K562 (cell line): Measurements from ENCODE around the gene OR2L13. TPM values are rescaled to one million over a fixed set of nuclear protein-coding genes. Genes with fewer than 3 reads are reported as not detected.

Experiments
- ATAC-seq: fragments of 200-7000 bp; cut with Tn5 transposase; 3 replicates; pipeline ENCODE4 v1.9.1; 2020; ENCODE audit warnings: moderate library complexity
- Bru-seq: library from RNA; stranded (reverse); fragments of 400-500 nt; gene quantifications from one replicate; lab custom pipeline; 2021; lab: Mats Ljungman, UMichigan
- BruChase-seq, 2 experiments: library from RNA; stranded (reverse); fragments of 400-500 nt; gene quantifications; one replicate each; lab custom pipeline; 2021; lab: Mats Ljungman, UMichigan
- BruUV-seq: library from RNA; stranded (reverse); fragments of 400-500 nt; replicated peaks from 2 replicates; lab custom pipeline; 2021; lab: Mats Ljungman, UMichigan
- CTCF ChIA-PET: fragments of 300-600 bp; formaldehyde crosslinking; extraction: SDS; loops from one replicate; lab custom pipeline; 2021; ENCODE audit warnings: low intra/inter-chr PET ratio; lab: Yijun Ruan, JAX
- POLR2A ChIA-PET: fragments of 300-600, 350-650 bp; sonication (Branson Sonifier 250); formaldehyde crosslinking; extraction: SDS; loops from one replicate; lab custom pipeline; 2021; ENCODE audit warnings: antibody characterized with exemption, inconsistent platforms; lab: Yijun Ruan, JAX
- DNase-seq, 4 experiments: peaks; one replicate each; pipeline versions ENCODE4 v3.0.0 to v3.0.0-alpha.2; 2011 to 2018; ENCODE audit warnings: low spot score in 3 of 4, mixed read lengths in 3 of 4; ENCODE audit errors: extremely low read depth in 1 of 4
- FAIRE-seq: peaks from 2 replicates; lab custom pipeline; 2011; peaks lifted over from hg19 to GRCh38; lab: Jason Lieb, UNC
- H2AFZ ChIP-seq: 2 replicates; pipeline ENCODE4 v1.6.0; 2011; ENCODE audit warnings: low read depth, low read length, control low read depth, inconsistent platforms
- H3K27ac ChIP-seq: fragments of 200-600 bp; 3 replicates; pipeline ENCODE4 v1.8.0; 2011; ENCODE audit warnings: low read depth, mild to moderate bottlenecking, control low read depth, inconsistent platforms, low read length, moderate library complexity, mixed read lengths; ENCODE audit errors: extremely low read depth
- H3K27me3 ChIP-seq, 2 experiments: fragments of 300-600 bp in 1 of 2; 2 replicates in 1 of 2; 3 replicates in 1 of 2; pipeline versions ENCODE4 v1.6.0 to v1.8.0; 2011; ENCODE audit warnings: inconsistent platforms in 2 of 2, low read length in 2 of 2, mild to moderate bottlenecking in 1 of 2, mixed read lengths in 1 of 2, moderate library complexity in 1 of 2; ENCODE audit not compliant: control insufficient read depth in 2 of 2, insufficient read depth in 2 of 2
- H3K36me3 ChIP-seq: fragments of 300-600 bp; 3 replicates; pipeline ENCODE4 v1.8.0; 2011; ENCODE audit warnings: mild to moderate bottlenecking, low read length, inconsistent platforms; ENCODE audit not compliant: control insufficient read depth, insufficient read depth
- H3K4me1 ChIP-seq, 2 experiments: fragments of 200-600 bp in 1 of 2; replicated peaks in 1 of 2; 2 replicates in 1 of 2; 3 replicates in 1 of 2; pipeline versions ENCODE4 v1.5.1 to v1.8.0; 2011; ENCODE audit warnings: inconsistent platforms in 2 of 2, low read length in 2 of 2, mild to moderate bottlenecking in 1 of 2, mixed read lengths in 1 of 2, moderate library complexity in 1 of 2; ENCODE audit not compliant: control insufficient read depth in 2 of 2, insufficient read depth in 2 of 2
- H3K4me2 ChIP-seq: 2 replicates; pipeline ENCODE4 v1.6.1; 2011; ENCODE audit warnings: low read length, control low read depth, inconsistent platforms, mixed read lengths; ENCODE audit not compliant: insufficient read depth
- H3K4me3 ChIP-seq: fragments of 200-600 bp; sonication (generic), shearing (Covaris generic); 2 replicates; pipeline ENCODE4 v1.5.1; 2016; ENCODE audit warnings: control low read depth, inconsistent platforms
- H3K79me2 ChIP-seq: fragments of 200-600 bp; 3 replicates; pipeline ENCODE4 v1.8.0; 2011; ENCODE audit warnings: low read length, inconsistent platforms; ENCODE audit not compliant: control insufficient read depth, insufficient read depth
- H3K9ac ChIP-seq, 2 experiments: 2 replicates each; pipeline versions ENCODE4 v1.6.0 to v1.6.1; 2011; ENCODE audit warnings: low read depth in 2 of 2, low read length in 2 of 2, control low read depth in 1 of 2, inconsistent platforms in 1 of 2, mild to moderate bottlenecking in 1 of 2, mixed read lengths in 1 of 2; ENCODE audit not compliant: insufficient read depth in 1 of 2
- H3K9me1 ChIP-seq: one replicate; pipeline ENCODE4 v1.6.0; 2011; ENCODE audit warnings: inconsistent platforms, mild to moderate bottlenecking, low read length, moderate library complexity; ENCODE audit not compliant: control insufficient read depth, insufficient read depth
- H3K9me3 ChIP-seq: replicated peaks from 2 replicates; pipeline ENCODE4 v1.5.1; 2011; ENCODE audit warnings: low read depth, low read length, inconsistent platforms; ENCODE audit not compliant: control insufficient read depth, insufficient read depth
- H4K20me1 ChIP-seq: replicated peaks from 2 replicates; pipeline ENCODE4 v1.6.1; 2011; ENCODE audit warnings: low read length, inconsistent platforms, mixed read lengths; ENCODE audit not compliant: control insufficient read depth, insufficient read depth
- ESRRB ChIP-seq: fragments of 250-450 bp; sonication (Bioruptor Pico); IDR thresholded peaks from 2 replicates; pipeline ENCODE4 v1.5.0; 2020; ENCODE audit warnings: mild to moderate bottlenecking, moderate library complexity, borderline replicate concordance
- GABPA ChIP-seq: fragments of 200-800 bp; sonication (Bioruptor generic); conservative IDR thresholded peaks from 2 replicates; pipeline ENCODE4 v1.6.1; 2016; ENCODE audit warnings: low read depth, missing genetic modification characterization, missing compliant biosample characterization
- HLTF ChIP-seq: fragments of 450-650 bp; IDR thresholded peaks from 2 replicates; pipeline ENCODE4 v1.6.1; 2016
- KDM2B ChIP-seq: fragments of 250-450 bp; sonication (Bioruptor Pico); IDR thresholded peaks from 2 replicates; pipeline ENCODE4 v1.8.0; 2021; ENCODE audit warnings: mild to moderate bottlenecking, moderate library complexity
- MED1 ChIP-seq: sonication (generic); formaldehyde crosslinking; IDR thresholded peaks from 2 replicates; pipeline ENCODE4 v1.8.1; 2023; ENCODE audit warnings: missing genetic modification reagents, borderline replicate concordance
- MTA1 ChIP-seq: fragments of 450-650 bp; IDR thresholded peaks from 2 replicates; pipeline ENCODE4 v1.6.1; 2017; ENCODE audit warnings: borderline replicate concordance
- NR2C1 ChIP-seq, 2 experiments: fragments of 450-650 bp; IDR thresholded peaks; 2 replicates each; pipeline ENCODE4 v1.6.1; 2017; ENCODE audit warnings: mild to moderate bottlenecking in 2 of 2, antibody characterized with exemption in 1 of 2, inconsistent platforms in 1 of 2, missing compliant biosample characterization in 1 of 2, missing genetic modification characterization in 1 of 2
- NUFIP1 ChIP-seq: fragments of 450-650 bp; IDR thresholded peaks from 2 replicates; pipeline ENCODE4 v1.6.1; 2018; ENCODE audit not compliant: partially characterized antibody
- ZC3H8 ChIP-seq: fragments of 450-650 bp; IDR thresholded peaks from 2 replicates; pipeline ENCODE4 v1.6.1; 2017
- ZNF764 ChIP-seq: fragments of 250-450 bp; sonication (Bioruptor Pico); IDR thresholded peaks from 2 replicates; pipeline ENCODE4 v1.4.0; 2020; ENCODE audit warnings: low read depth, mild to moderate bottlenecking, moderate library complexity
- WGBS: fragments of 100-300 bp; shearing (Covaris generic); methylation state at CpG from one replicate; pipeline ENCODE4 v1.1.6; 2016; ENCODE audit warnings: low coverage, mixed read lengths; ENCODE audit not compliant: insufficient coverage; ENCODE audit errors: missing lambda C conversion rate; 5-methylcytosine and 5-hydroxymethylcytosine counted together
- in situ Hi-C: fragments of 300-500 bp; cut with MboI; formaldehyde crosslinking; loops from 4 replicates; pipeline ENCODE4 v1.15.0; 2018; ENCODE audit warnings: inconsistent platforms, mixed read lengths
- intact Hi-C: fragments of 100-400 bp; cut with micrococcal nuclease; formaldehyde crosslinking; loops from 2 replicates; pipeline ENCODE4 v1.14.2; 2022
- long read RNA-seq, 3 experiments: library from polyadenylated mRNA in 2 of 3; library from RNA in 1 of 3; unstranded in 2 of 3; stranded (forward) in 1 of 3; transcript quantifications; one replicate each; pipeline ENCODE4 v2.0.0, GENCODE V29; 2019 to 2022
- polyA minus RNA-seq, 3 experiments: library from RNA; depleted of rRNA, polyadenylated mRNA; stranded (reverse); fragments of >200 nt; gene quantifications; 2 replicates each; pipeline ENCODE4 v1.2.3, GENCODE V29; 2011
- polyA plus RNA-seq, 8 experiments: library from polyadenylated mRNA; depleted of rRNA in 4 of 8; stranded (reverse) in 5 of 8; unstranded in 3 of 8; fragments of >200 nt; fragmentation: Nextera tagmentation in 2 of 8; fragmentation: Illumina TruSeq in 1 of 8; extraction: Ambion mirVana in 2 of 8; extraction: Trizol in 1 of 8; gene quantifications; 2 replicates each; pipeline versions ENCODE4 v1.2.1 to v1.2.3, GENCODE V29; 2011 to 2014; ENCODE audit warnings: inconsistent platforms in 1 of 8, missing spikeins in 1 of 8
- total RNA-seq, 7 experiments: library from RNA; depleted of rRNA in 6 of 7; stranded (reverse); fragments of >200 nt in 6 of 7; fragmentation: Illumina TruSeq in 2 of 7; extraction: Trizol in 2 of 7; gene quantifications; 2 replicates each; pipeline versions ENCODE4 v1.2.1 to v1.2.3, GENCODE V29; 2011 to 2021; ENCODE audit warnings: low replicate concordance in 1 of 7
- TF ChIP-seq, protein P1 (sequence below): sonication (generic); formaldehyde crosslinking; IDR thresholded peaks from 2 replicates; pipeline ENCODE4 v1.4.0; 2020; ENCODE audit warnings: mild to moderate bottlenecking, missing genetic modification reagents
- TF ChIP-seq, protein P2 (sequence below): fragments of 250-450 bp; sonication (Bioruptor Pico); IDR thresholded peaks from 2 replicates; pipeline ENCODE4 v1.8.0; 2022; ENCODE audit warnings: inconsistent platforms
- TF ChIP-seq, protein P3 (sequence below): fragments of 250-450 bp; sonication (Bioruptor Pico); IDR thresholded peaks from 2 replicates; pipeline ENCODE4 v1.5.0; 2021; ENCODE audit warnings: mild to moderate bottlenecking, borderline replicate concordance

Gene OR2L13, protein sequence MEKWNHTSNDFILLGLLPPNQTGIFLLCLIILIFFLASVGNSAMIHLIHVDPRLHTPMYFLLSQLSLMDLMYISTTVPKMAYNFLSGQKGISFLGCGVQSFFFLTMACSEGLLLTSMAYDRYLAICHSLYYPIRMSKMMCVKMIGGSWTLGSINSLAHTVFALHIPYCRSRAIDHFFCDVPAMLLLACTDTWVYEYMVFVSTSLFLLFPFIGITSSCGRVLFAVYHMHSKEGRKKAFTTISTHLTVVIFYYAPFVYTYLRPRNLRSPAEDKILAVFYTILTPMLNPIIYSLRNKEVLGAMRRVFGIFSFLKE
- total RNA-seq (2011; cell fraction: chromatin; rRNA removed; ENCODE audit: low replicate concordance) = not detected in 2 replicates
- total RNA-seq (2011; cell fraction: nucleolus; rRNA removed) = not detected in 2 replicates
- not detected in 2 replicates for total RNA-seq (2011; cell fraction: nucleoplasm; rRNA removed)
- not detected in 2 replicates for total RNA-seq (2014; rRNA removed)
- not detected in 2 replicates for total RNA-seq (2014; rRNA removed; fragmentation: Illumina TruSeq; extraction: Trizol)
- not detected in 2 replicates for total RNA-seq (2015; rRNA removed; fragmentation: Illumina TruSeq; extraction: Trizol)
- not detected in 2 replicates for total RNA-seq (2021)
- not detected in 2 replicates for polyA plus RNA-seq (2011; rRNA removed)
- not detected in 2 replicates for polyA plus RNA-seq (2011; cell fraction: cytosol; rRNA removed)
- not detected in 2 replicates for polyA plus RNA-seq (2011; cell fraction: nucleus; rRNA removed)
- not detected in 2 replicates for polyA plus RNA-seq (2012)
- not detected in 2 replicates for polyA plus RNA-seq (2014; fragmentation: Illumina TruSeq; extraction: Trizol)
- not detected for polyA plus RNA-seq (2014; fragmentation: Nextera tagmentation; extraction: Ambion mirVana)
- not detected in 2 replicates for polyA plus RNA-seq (2014; rRNA removed)
- not detected in 2 replicates for polyA minus RNA-seq (2011; rRNA and poly(A)+ RNA removed)
- not detected in 2 replicates for polyA minus RNA-seq (2011; cell fraction: cytosol; rRNA and poly(A)+ RNA removed)
- not detected in 2 replicates for polyA minus RNA-seq (2011; cell fraction: nucleus; rRNA and poly(A)+ RNA removed)
- not detected for Bru-seq, nascent RNA
- BruChase-seq, experiment 1, labeled RNA remaining after a 2-hour chase = not detected
- not detected for BruChase-seq, experiment 2, labeled RNA remaining after a 6-hour chase
- long read RNA-seq, experiment 1 = 0 reads
- long read RNA-seq, experiment 2 = 0 reads
- long read RNA-seq, experiment 3 = 0 reads

DNA sequence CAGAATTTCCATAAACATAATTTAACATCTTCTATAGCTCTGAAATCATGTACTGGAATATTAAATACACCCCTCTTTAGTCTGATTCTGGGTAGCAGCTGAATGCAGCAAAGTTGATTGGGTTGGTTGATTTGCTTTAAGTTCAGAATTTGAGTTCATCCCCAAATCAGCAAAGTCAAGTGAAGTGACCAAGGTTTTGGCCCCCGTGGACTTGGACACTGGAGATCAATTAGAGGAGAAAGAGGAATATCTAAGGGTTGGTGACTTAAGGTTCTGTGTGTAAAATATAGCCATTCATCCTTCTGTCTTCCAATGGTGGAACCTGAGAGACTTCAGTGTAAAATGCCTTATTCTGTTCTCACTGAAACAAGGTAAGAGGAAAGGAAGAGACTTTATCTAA is at the start of gene OR2L13:
OR2L13 (plus strand) TSS at position 301 of the 400 bp plus-strand sequence. CDS start 4,192 bp downstream, outside the sequence.
- Histone ChIP-seq H3K4me2 (no peak within 1 kb of the TSS), H3K79me2 (no peaks in the 10 kb centered on the region), H3K27ac (no peak within 1 kb of the TSS), H3K36me3 (no peaks in the 10 kb centered on the region), H3K27me3 (no peaks in the 10 kb centered on the region), H3K9ac (no peak within 1 kb of the TSS), H3K4me1 (no peaks in the 10 kb centered on the region), H4K20me1 (no peaks in the 10 kb centered on the region), H2AFZ (no peak within 1 kb of the TSS), H3K9me3 (peaks cover 2% of the 10 kb centered on the region), H3K4me3 (no peak within 1 kb of the TSS), H3K9me1 (no peaks in the 10 kb centered on the region)
- WGBS = 0% methylated on average over 1 of the region's 1 CpG
- ChIA-PET CTCF (no interaction called here), POLR2A (no interaction called here)
- intact Hi-C loops (no loop called here), in situ Hi-C loops (no loop called here)
- FAIRE-seq (no peak), DNase-seq (no peak), ATAC-seq (no peak)
- BruUV-seq = no TSS peak
- TF ChIP-seq HLTF = no peak
- TF ChIP-seq, protein P1, sequence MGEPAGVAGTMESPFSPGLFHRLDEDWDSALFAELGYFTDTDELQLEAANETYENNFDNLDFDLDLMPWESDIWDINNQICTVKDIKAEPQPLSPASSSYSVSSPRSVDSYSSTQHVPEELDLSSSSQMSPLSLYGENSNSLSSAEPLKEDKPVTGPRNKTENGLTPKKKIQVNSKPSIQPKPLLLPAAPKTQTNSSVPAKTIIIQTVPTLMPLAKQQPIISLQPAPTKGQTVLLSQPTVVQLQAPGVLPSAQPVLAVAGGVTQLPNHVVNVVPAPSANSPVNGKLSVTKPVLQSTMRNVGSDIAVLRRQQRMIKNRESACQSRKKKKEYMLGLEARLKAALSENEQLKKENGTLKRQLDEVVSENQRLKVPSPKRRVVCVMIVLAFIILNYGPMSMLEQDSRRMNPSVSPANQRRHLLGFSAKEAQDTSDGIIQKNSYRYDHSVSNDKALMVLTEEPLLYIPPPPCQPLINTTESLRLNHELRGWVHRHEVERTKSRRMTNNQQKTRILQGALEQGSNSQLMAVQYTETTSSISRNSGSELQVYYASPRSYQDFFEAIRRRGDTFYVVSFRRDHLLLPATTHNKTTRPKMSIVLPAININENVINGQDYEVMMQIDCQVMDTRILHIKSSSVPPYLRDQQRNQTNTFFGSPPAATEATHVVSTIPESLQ = no peak
- no peak for TF ChIP-seq ZNF764 (CRISPR knock-in tag)
- TF ChIP-seq ESRRB (CRISPR knock-in tag) = no peak
- TF ChIP-seq GABPA (tag) = no peak
- TF ChIP-seq, protein P2, sequence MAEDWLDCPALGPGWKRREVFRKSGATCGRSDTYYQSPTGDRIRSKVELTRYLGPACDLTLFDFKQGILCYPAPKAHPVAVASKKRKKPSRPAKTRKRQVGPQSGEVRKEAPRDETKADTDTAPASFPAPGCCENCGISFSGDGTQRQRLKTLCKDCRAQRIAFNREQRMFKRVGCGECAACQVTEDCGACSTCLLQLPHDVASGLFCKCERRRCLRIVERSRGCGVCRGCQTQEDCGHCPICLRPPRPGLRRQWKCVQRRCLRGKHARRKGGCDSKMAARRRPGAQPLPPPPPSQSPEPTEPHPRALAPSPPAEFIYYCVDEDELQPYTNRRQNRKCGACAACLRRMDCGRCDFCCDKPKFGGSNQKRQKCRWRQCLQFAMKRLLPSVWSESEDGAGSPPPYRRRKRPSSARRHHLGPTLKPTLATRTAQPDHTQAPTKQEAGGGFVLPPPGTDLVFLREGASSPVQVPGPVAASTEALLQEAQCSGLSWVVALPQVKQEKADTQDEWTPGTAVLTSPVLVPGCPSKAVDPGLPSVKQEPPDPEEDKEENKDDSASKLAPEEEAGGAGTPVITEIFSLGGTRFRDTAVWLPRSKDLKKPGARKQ (CRISPR knock-in tag) = no peak
- no peak for TF ChIP-seq NR2C1 (IDR thresholded peaks at IDR 0.05)
- no peak for TF ChIP-seq NR2C1 (tag; IDR thresholded peaks at IDR 0.05)
- TF ChIP-seq ZC3H8 = no peak
- no peak for TF ChIP-seq NUFIP1
- TF ChIP-seq MTA1 = no peak
- TF ChIP-seq, protein P3, sequence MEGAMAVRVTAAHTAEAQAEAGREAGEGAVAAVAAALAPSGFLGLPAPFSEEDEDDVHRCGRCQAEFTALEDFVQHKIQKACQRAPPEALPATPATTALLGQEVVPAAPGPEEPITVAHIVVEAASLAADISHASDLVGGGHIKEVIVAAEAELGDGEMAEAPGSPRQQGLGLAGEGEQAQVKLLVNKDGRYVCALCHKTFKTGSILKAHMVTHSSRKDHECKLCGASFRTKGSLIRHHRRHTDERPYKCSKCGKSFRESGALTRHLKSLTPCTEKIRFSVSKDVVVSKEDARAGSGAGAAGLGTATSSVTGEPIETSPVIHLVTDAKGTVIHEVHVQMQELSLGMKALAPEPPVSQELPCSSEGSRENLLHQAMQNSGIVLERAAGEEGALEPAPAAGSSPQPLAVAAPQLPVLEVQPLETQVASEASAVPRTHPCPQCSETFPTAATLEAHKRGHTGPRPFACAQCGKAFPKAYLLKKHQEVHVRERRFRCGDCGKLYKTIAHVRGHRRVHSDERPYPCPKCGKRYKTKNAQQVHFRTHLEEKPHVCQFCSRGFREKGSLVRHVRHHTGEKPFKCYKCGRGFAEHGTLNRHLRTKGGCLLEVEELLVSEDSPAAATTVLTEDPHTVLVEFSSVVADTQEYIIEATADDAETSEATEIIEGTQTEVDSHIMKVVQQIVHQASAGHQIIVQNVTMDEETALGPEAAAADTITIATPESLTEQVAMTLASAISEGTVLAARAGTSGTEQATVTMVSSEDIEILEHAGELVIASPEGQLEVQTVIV (CRISPR knock-in tag) = no peak
- no peak for TF ChIP-seq KDM2B (CRISPR knock-in tag)
- TF ChIP-seq MED1 (CRISPR knock-in tag) = no peak
